Stimulated activated CD4-positive, alpha-beta T cell treated with anti-CD3 and anti-CD28 coated beads, Interleukin-2, amount 100 ng/mL, for 48 hours (primary cell): ENCODE data around the gene GPC6.
"Not testable (repeated sequence)": the region's sequence is repeated elsewhere in the genome, so short reads cannot be mapped to it uniquely, and the experiment has no call there.

Experiments
- DNase-seq, 2 donors: peaks; one replicate each; pipeline ENCODE4 v3.0.0-alpha.2; 2020

The GPC6 gene

DNA sequence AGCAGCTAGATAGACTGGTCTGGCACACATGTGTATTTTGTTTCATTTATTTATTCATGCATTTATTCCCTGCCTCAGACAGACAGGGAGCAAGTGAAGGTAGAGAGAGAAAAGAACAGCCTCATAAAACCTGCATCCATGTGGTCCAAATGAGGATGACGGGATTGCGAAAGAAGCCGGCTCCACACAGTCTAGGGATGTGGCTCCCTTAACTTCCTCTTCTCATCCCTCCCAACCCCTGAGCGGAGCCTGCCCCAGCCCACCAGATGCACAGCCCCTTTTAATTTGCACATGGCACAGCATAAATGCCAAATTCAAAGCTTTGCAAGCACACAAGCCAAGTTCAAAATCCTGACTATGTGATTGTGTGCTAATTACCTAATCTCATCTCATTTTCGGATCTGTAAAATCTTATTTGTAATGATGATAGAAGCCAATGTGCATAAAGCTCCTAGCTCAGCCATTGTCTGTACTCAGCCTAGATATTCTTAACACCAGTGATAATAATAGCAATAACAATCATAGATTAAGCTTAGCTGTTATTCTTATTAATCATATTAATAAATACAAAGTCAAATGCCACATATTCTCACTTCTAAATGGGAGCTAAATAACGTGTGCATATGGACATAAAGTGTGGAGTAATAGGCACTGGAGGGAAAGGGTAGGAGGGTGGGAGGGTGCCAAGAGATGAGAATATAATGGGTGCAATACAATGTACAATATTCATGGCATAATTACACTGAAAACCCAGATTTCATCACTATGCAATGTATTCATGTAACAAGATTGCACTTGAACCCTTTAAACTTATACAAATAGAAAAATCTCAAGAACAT is 1096.5 kb downstream of the GPC6 start:
- no peak for DNase-seq

GRCh38 chr13:94323764-94324758 is 1097.5 kb downstream of the GPC6 start:
- no peak for DNase-seq

- no peak for DNase-seq
Measured at GRCh38 chr13:94324767-94325540, 1098.3 kb downstream of the GPC6 start.

DNA sequence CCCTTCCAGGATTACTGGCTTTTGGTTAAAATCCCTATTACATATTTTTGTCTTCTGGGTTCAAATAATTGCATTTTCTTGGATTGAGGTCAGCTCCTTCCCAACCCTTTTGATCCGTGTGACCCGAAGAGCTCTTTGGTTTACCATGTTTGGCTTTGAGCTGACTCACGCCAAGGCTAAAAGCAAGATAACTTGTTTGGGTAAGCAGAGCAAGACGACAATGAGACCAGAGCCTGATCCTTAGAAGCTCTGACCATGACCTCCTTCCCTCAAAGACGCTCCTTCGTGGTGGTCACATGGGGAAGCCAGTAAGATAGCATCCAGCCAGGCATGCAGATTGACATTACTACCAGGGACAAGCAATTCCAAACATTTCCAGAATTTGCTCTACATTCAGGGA is 1099.0 kb downstream of the GPC6 start:
- no peak for DNase-seq

- no peak for DNase-seq
Measured at GRCh38 chr13:94327318-94327717, 1100.7 kb downstream of the GPC6 start.

DNA sequence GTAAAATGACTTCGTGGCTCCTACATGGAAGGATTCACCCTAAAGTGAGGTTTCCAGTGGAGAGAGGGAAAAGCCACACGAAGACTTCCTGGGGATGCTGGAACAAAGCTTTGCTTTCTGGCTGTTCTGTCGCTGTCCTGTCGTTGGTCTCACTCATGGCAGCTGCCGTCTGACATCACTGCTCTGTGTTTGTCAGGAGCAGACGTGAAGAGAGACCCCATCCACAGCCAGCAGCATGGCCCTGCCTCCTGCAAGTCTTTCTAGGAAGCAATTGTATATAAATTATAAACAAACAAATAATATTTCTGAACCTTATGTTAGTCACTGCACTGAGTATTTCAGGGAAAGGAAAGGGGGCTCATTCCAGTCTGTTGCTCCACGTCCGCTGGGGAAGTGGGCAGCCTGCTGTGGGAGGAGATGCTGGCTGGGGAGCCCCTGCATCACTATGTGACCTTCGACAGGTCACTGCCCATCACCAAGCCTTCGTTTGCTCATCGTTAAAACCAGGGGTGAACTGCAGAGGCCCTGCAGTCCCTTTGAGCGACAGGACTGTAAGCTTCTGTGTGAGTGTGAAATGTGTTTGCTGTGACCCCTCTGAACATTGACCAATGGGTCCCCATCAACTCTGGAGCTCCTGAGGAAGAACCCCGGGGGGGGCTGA is 1101.9 kb downstream of the GPC6 start:
- DNase-seq: no peak

DNA sequence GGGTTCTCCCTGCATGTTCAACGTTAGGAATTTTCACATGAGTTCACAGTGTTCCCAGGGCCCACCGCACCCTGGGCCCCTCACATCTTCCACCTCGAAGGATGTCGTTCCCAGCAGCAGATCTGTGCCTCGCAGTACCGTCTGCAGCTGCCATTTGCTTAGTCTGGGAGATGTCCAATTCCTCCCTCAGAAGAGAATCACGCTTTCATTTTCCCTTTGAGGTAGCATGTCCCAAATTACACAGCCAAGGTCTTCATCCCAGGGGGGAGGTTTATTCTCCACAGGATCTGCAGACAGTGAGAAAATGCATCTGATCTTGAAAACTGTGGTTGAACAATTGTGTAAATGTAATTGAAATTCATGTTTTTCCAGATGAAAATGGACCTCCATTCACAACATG is 1102.7 kb downstream of the GPC6 start:
- no peak for DNase-seq

- no peak for DNase-seq
Measured at GRCh38 chr13:94329754-94330551, 1103.3 kb downstream of the GPC6 start.

DNA sequence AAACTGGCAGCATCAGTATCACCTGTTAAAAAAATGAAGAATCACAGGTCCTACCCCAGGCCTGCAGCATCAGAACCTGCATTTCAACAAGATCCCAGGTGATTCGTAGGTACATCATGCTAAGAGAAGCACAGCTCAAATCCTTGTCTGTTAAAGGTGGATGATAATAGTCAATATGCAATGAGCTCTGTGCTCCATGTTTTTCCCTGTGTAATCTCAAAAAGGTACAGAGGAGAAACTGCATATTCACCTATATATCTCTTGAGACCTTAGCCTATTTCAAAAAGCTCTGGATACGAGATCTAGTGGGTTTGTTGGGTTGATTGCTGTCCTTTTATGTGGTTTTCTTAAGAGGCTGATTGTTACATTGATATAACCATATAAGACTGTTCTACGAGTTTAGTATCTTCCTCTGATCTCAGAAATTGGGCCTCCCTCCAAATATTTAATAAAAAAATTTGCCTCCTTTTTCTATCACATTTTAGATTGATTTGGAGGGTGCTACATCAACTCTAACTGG is 1104.0 kb downstream of the GPC6 start:
- DNase-seq: no peak

- DNase-seq: no peak
Measured at GRCh38 chr13:94331281-94331680, 1104.7 kb downstream of the GPC6 start.

DNA sequence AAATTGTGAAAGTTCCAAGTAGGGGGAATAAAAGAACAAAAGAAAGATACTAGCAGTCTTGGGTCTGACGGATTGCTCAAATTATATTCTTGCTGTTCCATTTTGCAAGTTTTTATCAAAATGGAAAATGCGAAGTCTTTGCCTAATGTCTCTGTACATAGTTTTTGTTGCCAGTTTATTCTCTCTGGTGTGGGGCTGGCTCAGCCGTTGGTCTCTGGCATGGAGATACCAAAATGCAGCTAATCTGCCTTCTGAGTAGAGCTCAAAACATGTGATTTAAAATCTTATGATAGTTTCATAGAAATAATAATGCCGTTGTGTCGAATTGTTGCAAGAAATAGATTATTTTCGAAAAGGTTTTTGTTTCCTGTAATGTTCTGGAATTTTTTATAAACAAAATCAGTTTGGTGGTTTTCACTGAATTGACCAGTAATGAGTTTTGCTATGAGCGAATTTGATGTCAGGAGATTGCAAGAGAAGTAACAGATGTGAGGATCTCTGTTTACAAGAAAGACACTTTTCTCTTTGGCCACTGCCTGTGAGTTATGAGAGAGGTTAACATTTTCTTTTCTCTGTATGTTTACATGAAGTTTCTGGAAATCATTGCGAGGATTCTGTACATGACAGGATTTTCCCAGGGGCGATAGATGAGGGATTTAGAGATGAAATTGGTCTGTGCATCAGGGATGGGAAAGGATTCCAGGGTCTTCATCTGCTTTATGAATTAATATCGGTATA is 1105.9 kb downstream of the GPC6 start:
- no peak for DNase-seq

DNA sequence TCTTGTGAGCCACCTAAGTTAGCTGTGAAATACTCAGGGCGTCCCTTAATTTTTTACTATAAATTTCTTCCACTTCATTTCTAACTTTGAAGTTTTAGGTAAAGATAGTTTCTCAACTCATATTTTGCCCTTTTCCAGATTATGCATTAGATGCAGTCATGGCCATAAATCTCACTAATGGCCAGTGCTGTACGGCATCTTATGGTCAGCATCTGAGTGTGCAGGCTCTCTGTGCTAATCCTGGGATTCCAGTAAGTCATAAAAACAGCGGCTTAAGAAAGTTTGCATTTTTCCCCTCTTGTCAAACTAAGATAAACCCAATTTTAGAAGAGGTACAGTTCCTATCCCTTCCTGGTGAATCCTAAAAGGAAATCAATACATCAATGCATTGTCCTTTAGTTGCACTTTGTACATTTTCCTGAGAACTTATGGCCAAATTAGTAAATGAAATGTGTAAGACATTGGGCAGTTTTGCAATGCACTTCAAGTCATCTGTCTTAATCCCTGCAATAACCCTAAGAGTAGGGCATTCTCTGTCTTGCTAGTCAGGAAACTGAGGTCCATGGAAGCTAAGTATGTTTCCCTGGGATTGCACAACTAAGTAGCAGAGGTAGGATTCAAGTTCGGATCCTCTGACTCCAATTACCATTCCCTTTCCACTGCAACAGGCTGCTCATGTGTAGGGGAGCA is 1106.7 kb downstream of the GPC6 start:
- DNase-seq: no peak

DNA sequence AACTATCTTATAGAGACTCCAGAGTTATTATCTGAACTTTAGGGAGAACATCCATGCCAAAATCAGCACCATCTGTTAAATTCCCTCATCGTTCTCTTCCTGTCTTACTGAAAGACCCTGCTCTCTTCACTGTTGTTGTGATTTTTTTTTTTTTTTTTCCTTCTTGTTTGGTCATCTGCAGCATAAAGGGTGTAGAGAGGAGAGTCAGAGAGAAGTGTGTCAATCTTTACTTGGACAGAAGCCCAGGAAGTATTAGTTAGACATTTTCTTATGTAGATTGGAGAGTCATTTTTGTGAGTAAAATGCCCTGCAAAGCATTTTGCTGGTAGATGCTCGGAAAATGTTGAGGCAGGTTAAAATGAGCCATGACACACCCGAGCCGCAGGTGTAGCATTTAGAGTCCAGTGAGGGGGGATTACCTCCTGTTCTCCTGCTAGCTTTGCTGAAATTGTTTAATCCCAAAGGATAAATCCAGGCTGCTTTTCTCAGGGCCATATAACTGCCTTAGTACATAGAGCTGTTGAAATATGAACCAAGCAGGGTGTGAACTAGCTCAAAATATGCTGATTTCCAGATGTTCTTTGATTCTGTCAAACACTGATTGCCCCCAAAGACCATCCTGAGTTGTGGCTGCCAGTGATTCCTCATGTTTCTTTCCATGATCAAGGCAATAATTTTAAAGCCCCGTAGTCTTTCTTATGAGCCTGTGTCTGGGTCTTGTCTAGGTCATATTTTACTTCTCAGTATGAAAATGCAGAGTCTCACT is 1109.3 kb downstream of the GPC6 start:
- DNase-seq: no peak

- no peak for DNase-seq
Measured at GRCh38 chr13:94339116-94339687, 1112.6 kb downstream of the GPC6 start.

DNA sequence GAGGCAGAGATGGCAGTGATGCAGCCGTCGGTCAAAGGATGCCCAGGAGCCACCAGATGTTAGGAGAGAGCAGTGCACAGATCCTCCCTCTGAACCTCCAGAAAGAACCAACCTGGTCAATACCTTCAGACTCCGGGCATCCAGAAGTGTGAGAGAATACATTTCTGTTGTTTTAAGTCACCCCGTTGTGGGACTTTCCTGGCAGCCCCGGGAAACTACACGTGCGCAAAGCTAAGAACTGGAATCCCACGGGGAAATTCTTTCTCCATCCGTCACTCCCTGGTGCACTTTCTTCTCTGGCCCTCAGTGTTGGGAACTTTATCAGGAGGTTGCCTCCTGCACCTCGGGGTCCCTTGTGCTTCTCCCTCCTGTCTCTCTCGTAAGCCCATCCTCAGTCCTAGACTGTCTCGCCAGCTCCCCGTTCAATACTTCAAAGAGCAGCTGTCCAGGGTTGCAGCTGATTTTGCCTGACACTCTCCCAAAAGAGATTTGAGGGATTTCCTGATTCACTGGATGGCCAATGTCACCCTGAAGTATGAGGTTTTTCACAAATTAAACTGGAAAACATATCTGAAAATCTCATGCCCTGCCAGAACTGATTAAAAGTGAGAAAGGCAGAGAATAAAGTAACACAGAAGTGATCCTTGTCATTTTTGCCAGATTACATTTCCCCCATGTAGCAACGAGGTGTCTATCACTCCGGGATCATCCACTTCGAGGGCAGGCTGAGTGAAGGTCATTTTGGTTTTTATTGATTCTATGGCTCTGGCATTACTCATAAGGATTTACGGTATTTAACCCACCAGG is 1116.0 kb downstream of the GPC6 start:
- no peak for DNase-seq

- DNase-seq: no peak
Measured at GRCh38 chr13:94343243-94343585, 1116.6 kb downstream of the GPC6 start.

GRCh38 chr13:94343687-94344086 is 1117.1 kb downstream of the GPC6 start:
- not testable (repeated sequence) for DNase-seq
